GM13977 (cell line): ENCODE results near the gene HACD4.

Source experiments
- DNase-seq: peaks from one replicate; pipeline ENCODE4 v3.0.0; 2012; ENCODE audit warnings: low spot score
- in situ Hi-C: fragments of 300-500 bp; cut with MboI; formaldehyde crosslinking; loops from one replicate; pipeline ENCODE4 v1.12.0; 2022; ENCODE audit warnings: low sequenced_read_pairs, low pct_unique_long_range_greater_than_20kb, mixed read lengths, inconsistent platforms; ENCODE audit not compliant: unreplicated experiment
- TF ChIP-seq, protein P1 (sequence below): IDR thresholded peaks from 2 replicates; pipeline ENCODE4 v1.5.1; 2012; ENCODE audit warnings: mild to moderate bottlenecking, control low read depth; ENCODE audit not compliant: insufficient read depth; ENCODE audit errors: extremely low read depth, missing control alignments

The HACD4 gene

DNA sequence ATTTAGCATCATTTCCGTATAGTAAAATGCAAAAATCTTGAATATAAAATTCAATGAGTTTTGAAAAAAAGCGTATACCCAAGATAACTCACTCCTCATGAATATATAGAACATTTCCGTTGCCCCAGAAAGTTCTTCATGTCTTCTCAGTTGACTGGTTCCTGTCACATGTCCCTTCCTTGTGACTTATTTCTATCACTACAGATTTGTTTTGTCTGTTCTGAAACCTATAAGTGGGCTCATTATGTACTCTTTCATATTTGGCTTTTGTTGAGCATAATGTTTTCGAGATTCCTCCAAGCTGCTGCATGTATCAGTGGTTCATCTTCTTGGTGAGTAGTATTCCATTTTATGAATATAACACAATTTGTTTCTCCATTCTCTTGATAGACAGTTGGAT is 11.0 kb upstream of the HACD4 start:
- no peak for DNase-seq
- TF ChIP-seq, protein P1, sequence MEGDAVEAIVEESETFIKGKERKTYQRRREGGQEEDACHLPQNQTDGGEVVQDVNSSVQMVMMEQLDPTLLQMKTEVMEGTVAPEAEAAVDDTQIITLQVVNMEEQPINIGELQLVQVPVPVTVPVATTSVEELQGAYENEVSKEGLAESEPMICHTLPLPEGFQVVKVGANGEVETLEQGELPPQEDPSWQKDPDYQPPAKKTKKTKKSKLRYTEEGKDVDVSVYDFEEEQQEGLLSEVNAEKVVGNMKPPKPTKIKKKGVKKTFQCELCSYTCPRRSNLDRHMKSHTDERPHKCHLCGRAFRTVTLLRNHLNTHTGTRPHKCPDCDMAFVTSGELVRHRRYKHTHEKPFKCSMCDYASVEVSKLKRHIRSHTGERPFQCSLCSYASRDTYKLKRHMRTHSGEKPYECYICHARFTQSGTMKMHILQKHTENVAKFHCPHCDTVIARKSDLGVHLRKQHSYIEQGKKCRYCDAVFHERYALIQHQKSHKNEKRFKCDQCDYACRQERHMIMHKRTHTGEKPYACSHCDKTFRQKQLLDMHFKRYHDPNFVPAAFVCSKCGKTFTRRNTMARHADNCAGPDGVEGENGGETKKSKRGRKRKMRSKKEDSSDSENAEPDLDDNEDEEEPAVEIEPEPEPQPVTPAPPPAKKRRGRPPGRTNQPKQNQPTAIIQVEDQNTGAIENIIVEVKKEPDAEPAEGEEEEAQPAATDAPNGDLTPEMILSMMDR, result no peak
- in situ Hi-C loops, result no loop called here

DNA sequence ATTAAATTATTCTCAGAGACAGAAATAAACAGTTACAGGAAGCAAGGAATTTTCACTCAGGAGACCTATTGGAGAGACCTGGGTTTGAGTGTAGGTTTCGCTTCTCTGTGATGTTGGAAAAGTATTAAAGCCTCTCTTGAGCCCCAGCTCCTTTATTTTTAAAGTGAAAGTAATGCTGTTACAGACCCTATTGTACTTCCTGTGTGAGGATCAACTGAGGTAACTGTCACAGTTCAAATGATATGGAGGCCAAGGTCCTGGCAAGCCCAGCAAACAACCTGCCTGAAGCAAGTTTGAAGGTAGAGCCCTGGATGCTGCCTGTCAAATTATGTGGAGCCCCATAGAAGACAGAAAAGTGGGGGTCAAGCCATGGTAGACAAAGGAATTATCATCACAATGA is 7.9 kb upstream of the HACD4 start:
- TF ChIP-seq, protein P1, result no peak
- in situ Hi-C loops, result no loop called here
- no peak for DNase-seq

DNA sequence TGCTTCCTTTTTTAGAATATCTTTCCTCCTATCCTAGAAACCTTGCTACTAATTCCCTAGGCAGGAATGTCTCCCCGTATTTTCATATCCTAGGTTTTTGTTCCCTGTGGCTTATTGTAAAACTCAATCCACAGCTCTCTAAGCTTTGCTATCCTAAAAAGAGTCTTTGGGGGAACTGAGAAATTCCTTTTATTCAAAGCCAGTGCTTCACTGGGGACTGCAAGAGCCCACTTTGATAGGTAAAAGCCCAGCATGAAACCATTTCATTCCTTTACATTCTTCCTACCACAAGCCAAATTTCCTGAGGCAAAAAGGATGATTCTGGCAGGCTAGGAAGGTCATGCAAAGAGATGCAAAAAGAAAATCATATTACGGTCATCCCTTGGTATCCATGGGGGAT is 5.8 kb upstream of the HACD4 start:
- TF ChIP-seq, protein P1, result no peak
- no peak for DNase-seq
- in situ Hi-C loops, result no loop called here

DNA sequence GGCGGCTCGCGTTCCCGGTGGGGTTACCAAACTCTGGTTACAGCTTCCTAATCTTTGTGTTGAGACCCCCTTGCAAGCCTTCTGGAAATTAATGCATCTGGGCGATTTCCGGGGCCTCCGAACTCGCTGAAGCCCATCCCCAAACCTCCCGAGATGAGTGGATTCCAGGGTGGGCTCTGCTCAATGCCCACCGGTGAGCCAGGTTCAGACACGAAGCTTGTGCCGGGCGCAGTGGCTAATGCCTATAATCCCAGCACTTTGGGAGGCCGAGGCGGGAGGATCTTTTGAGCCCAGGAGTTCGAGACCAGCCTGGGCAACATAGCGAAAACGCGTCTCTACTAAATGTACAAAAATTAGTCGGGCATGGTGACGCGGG is 356 bp upstream of the HACD4 start:
- in situ Hi-C loops, result no loop called here
- no peak for DNase-seq
- TF ChIP-seq, protein P1, result no peak

DNA sequence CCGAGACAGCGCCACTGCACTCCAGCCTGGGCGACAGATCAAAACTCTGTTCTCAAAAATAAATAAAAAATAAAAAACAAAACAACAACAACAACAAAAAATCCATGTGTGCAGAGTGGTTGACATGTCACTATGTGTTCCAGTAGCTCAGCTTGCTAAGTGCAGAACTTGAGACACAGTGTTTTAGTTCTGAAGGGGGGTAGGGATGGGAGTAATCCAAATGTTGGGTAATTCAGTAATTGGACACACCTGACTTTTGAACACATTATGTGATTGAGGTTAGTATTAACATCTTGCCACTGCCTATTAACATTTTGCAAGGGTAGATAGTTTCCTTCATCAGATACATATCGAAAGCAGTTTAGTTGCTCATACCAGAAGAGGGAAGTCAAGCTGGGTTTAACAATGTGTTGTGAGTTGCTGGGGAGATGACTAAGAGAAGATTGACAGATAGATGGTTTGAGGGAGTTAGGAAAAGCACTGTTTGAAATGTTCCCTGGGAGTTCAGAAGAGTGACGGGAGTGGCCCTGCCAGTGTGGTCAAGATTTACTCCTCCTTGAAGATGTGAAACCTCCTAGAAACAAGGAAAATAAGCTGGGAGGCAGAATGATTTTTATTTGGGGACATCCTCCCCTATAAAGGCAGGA is 928 bp downstream of the HACD4 start:
- peak; percentile 70 for DNase-seq
- TF ChIP-seq, protein P1, result no peak
- in situ Hi-C loops, result no loop called here

DNA sequence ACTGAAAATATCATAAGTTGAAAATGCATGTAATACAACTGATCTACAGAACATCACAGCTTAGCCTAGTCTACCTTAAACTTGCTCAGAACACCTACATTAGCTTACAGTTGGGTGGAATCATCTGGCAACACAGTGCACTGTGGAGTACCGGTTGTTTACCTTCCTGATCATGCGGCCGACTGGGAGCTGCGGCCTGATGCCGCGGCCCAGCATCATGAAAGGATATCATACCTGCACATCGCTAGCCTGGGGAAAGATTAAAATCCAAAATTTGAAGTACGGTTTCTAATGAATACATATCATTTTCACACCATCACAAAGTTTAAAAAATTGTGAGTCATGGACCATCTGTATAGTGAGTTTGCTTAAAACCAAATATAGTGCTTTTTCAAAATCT is 1.8 kb downstream of the HACD4 start:
- no peak for DNase-seq
- in situ Hi-C loops, result no loop called here
- TF ChIP-seq, protein P1, result no peak
